Small intestine (tissue), 7 donors: ENCODE results near the gene NRARP. TPM values are rescaled to one million over a fixed set of nuclear protein-coding genes. Genes with fewer than 3 reads are reported as not detected.
A peak's percentile ranks its signal among the peaks of the same experiment; 100 is the strongest.

Experiments
- DNase-seq, 2 donors: peaks; one replicate each; pipeline versions ENCODE4 v3.0.0 to v3.0.0-alpha.2; 2013
- FAIRE-seq: peaks from 2 replicates; lab custom pipeline; 2012; peaks lifted over from hg19 to GRCh38; lab: Jason Lieb, UNC
- H3K27ac ChIP-seq, 3 donors: one replicate each; pipeline ENCODE4 v1.5.1; 2013; ENCODE audit warnings: low read length in 2 of 3, mild to moderate bottlenecking in 2 of 3, control low read depth in 1 of 3, inconsistent platforms in 1 of 3, low read depth in 1 of 3, moderate library complexity in 1 of 3
- H3K27me3 ChIP-seq, 3 donors: one replicate each; pipeline ENCODE4 v1.6.1; 2013; ENCODE audit warnings: low read length in 3 of 3, inconsistent platforms in 1 of 3; ENCODE audit not compliant: control insufficient read depth in 3 of 3, insufficient read depth in 3 of 3
- H3K36me3 ChIP-seq, 3 donors: one replicate each; pipeline ENCODE4 v1.6.1; 2013; ENCODE audit warnings: low read length in 3 of 3, inconsistent platforms in 1 of 3, low read depth in 1 of 3, mild to moderate bottlenecking in 1 of 3, moderate library complexity in 1 of 3; ENCODE audit not compliant: control insufficient read depth in 3 of 3, insufficient read depth in 2 of 3
- H3K4me1 ChIP-seq, 3 donors: one replicate each; pipeline ENCODE4 v1.6.1; 2013; ENCODE audit warnings: low read length in 2 of 3, inconsistent platforms in 1 of 3, low read depth in 1 of 3, mild to moderate bottlenecking in 1 of 3, moderate library complexity in 1 of 3; ENCODE audit not compliant: control insufficient read depth in 3 of 3, insufficient read depth in 2 of 3
- H3K4me3 ChIP-seq, 3 donors: one replicate each; pipeline ENCODE4 v1.5.1; 2013; ENCODE audit warnings: low read length in 3 of 3, control low read depth in 1 of 3, inconsistent platforms in 1 of 3, low read depth in 1 of 3, mild to moderate bottlenecking in 1 of 3, moderate library complexity in 1 of 3
- H3K9me3 ChIP-seq, 2 donors: one replicate each; pipeline ENCODE4 v1.6.1; 2013; ENCODE audit warnings: low read depth in 1 of 2, low read length in 1 of 2; ENCODE audit not compliant: control insufficient read depth in 2 of 2, insufficient read depth in 1 of 2
- WGBS, 3 donors: extraction: QIAGEN DNeasy Blood & Tissue Kit; methylation state at CpG; one replicate each; pipeline ENCODE4 v1.1.7; 2013; 5-methylcytosine and 5-hydroxymethylcytosine counted together
- polyA plus RNA-seq, 4 donors: library from polyadenylated mRNA; stranded (reverse) in 3 of 4; unstranded in 1 of 4; fragments of 200-250 nt in 3 of 4; fragments of 120-200 nt in 1 of 4; gene quantifications; one replicate each; pipeline versions ENCODE4 v1.2.1 to v1.2.3, GENCODE V29; 2013
- donor health status: healthy with polysubstance abuse.
- donor health status: control.
- donor health status: control.
- donor health status: Bipolar disorder and iron deficiency.
- donor health status: healthy.

The NRARP gene
- polyA plus RNA-seq, 4 donors, result 3.2 to 39.9 (median 8.9) TPM

- no peaks in the 10 kb centered on the region for H3K9me3 ChIP-seq
- peak overlapping the region in 1 of 3 donors; percentile 98 for H3K27ac ChIP-seq
- FAIRE-seq, result no peak
- peaks cover 0 to 14% (median 0%) of the 10 kb centered on the region in 3 donors for H3K36me3 ChIP-seq
- WGBS, 3 donors, result 52 to 61% (median 59%) methylated on average over 34 to 42 of the region's 42 CpGs
- no peaks in the 10 kb centered on the region for H3K27me3 ChIP-seq
- H3K4me3 ChIP-seq, result no peak overlapping the region
- peak in 1 of 2 donors; percentile 59 for DNase-seq
- peaks cover 2 to 66% (median 7%) of the 10 kb centered on the region in 3 donors for H3K4me1 ChIP-seq
Observed at GRCh38 chr9:137314561-137315560, 12.8 kb upstream of the NRARP start.

- Histone ChIP-seq H3K4me1 (peaks cover 2 to 74% (median 7%) of the 10 kb centered on the region in 3 donors), H3K27me3 (no peaks in the 10 kb centered on the region), H3K36me3 (peaks cover 0 to 8% (median 0%) of the 10 kb centered on the region in 3 donors), H3K4me3 (no peak overlapping the region), H3K27ac (peak overlapping the region in 1 of 3 donors; percentile 98), H3K9me3 (no peaks in the 10 kb centered on the region)
- no peak for DNase-seq
- no peak for FAIRE-seq
- 59 to 73% (median 64%) methylated on average over 22 to 24 of the region's 24 CpGs for WGBS, 3 donors
Observed at GRCh38 chr9:137313956-137314560, 12.0 kb upstream of the NRARP start.

- Histone ChIP-seq H3K4me1 (peaks cover 2 to 77% (median 7%) of the 10 kb centered on the region in 3 donors), H3K4me3 (no peak overlapping the region), H3K27me3 (no peaks in the 10 kb centered on the region), H3K36me3 (peaks cover 0 to 3% (median 0%) of the 10 kb centered on the region in 3 donors), H3K9me3 (no peaks in the 10 kb centered on the region), H3K27ac (peak overlapping the region in 1 of 3 donors; percentile 98)
- WGBS, 3 donors, result 45 to 57% (median 50%) methylated on average over 9 of the region's 9 CpGs
- peak in 1 of 2 donors; percentile 94 for DNase-seq
- no peak for FAIRE-seq
Observed at GRCh38 chr9:137313326-137313936, 11.4 kb upstream of the NRARP start.

GRCh38 chr9:137312852-137313325 is 10.8 kb upstream of the NRARP start:
- Histone ChIP-seq H3K4me3 (no peak overlapping the region), H3K4me1 (peaks cover 2 to 82% (median 7%) of the 10 kb centered on the region in 3 donors), H3K9me3 (no peaks in the 10 kb centered on the region), H3K27me3 (no peaks in the 10 kb centered on the region), H3K27ac (peak overlapping the region in 2 of 3 donors; percentile 13 to 98), H3K36me3 (peaks cover 0 to 3% (median 0%) of the 10 kb centered on the region in 3 donors)
- DNase-seq, result no peak
- 73 to 79% (median 78%) methylated on average over 6 of the region's 6 CpGs for WGBS, 3 donors
- no peak for FAIRE-seq

GRCh38 chr9:137311986-137312851 is 10.1 kb upstream of the NRARP start:
- Histone ChIP-seq H3K4me3 (no peak overlapping the region), H3K27ac (peak overlapping the region; percentile 60 to 98 (median 94)), H3K27me3 (no peaks in the 10 kb centered on the region), H3K9me3 (no peaks in the 10 kb centered on the region), H3K36me3 (peaks cover 0 to 3% (median 0%) of the 10 kb centered on the region in 3 donors), H3K4me1 (peaks cover 2 to 88% (median 7%) of the 10 kb centered on the region in 3 donors)
- FAIRE-seq, result no peak
- DNase-seq, result no peak
- WGBS, 3 donors, result 34 to 59% (median 36%) methylated on average over 27 to 28 of the region's 28 CpGs

- no peak overlapping the region for H3K4me3 ChIP-seq
- H3K4me1 ChIP-seq, result peaks cover 2 to 89% (median 5%) of the 10 kb centered on the region in 3 donors
- peak; percentile 90 to 95 for DNase-seq
- H3K27ac ChIP-seq, result peak overlapping the region; percentile 60 to 98 (median 94)
- H3K9me3 ChIP-seq, result no peaks in the 10 kb centered on the region
- no peaks in the 10 kb centered on the region for H3K27me3 ChIP-seq
- H3K36me3 ChIP-seq, result peaks cover 0 to 3% (median 0%) of the 10 kb centered on the region in 3 donors
- 23 to 52% (median 32%) methylated on average over 17 to 27 of the region's 27 CpGs for WGBS, 3 donors
- no peak for FAIRE-seq
Observed at GRCh38 chr9:137311171-137311985, 9.3 kb upstream of the NRARP start.
